NT2/D1 (cell line): ENCODE measurements around the gene AGXT.

ENCODE experiments used
- DNase-seq: peaks from one replicate; pipeline ENCODE4 v3.0.0-alpha.2; 2011; ENCODE audit warnings: low read depth, low spot score
- H3K27me3 ChIP-seq: 2 replicates; pipeline ENCODE4 v1.6.0; 2011; ENCODE audit warnings: mild to moderate bottlenecking; ENCODE audit not compliant: insufficient read length, insufficient read depth
- H3K36me3 ChIP-seq: 2 replicates; pipeline ENCODE4 v1.6.1; 2011; ENCODE audit warnings: mild to moderate bottlenecking, low read length, mixed read lengths; ENCODE audit not compliant: insufficient read depth, insufficient read length
- H3K4me1 ChIP-seq: 2 replicates; pipeline ENCODE4 v1.5.1; 2011; ENCODE audit not compliant: insufficient read depth, insufficient read length
- H3K4me3 ChIP-seq: 2 replicates; pipeline ENCODE4 v1.5.1; 2011; ENCODE audit warnings: low read depth; ENCODE audit not compliant: insufficient read length
- H3K9ac ChIP-seq: 2 replicates; pipeline ENCODE4 v1.6.0; 2011; ENCODE audit warnings: low read depth; ENCODE audit not compliant: insufficient read length
- H3K9me3 ChIP-seq: 2 replicates; pipeline ENCODE4 v1.5.1; 2011; ENCODE audit warnings: mild to moderate bottlenecking, low read length; ENCODE audit not compliant: insufficient read depth
- SUZ12 ChIP-seq: IDR thresholded peaks from 2 replicates; pipeline ENCODE4 v1.6.1; 2011; ENCODE audit not compliant: insufficient read length, insufficient read depth; ENCODE audit errors: extremely low read depth
- YY1 ChIP-seq: IDR thresholded peaks from 2 replicates; pipeline ENCODE4 v1.6.1; 2011; ENCODE audit not compliant: insufficient read length, insufficient read depth
- ZNF274 ChIP-seq: IDR thresholded peaks from 2 replicates; pipeline ENCODE4 v1.6.1; 2011; ENCODE audit warnings: mild to moderate bottlenecking, low read depth, low read length

Gene AGXT

DNA sequence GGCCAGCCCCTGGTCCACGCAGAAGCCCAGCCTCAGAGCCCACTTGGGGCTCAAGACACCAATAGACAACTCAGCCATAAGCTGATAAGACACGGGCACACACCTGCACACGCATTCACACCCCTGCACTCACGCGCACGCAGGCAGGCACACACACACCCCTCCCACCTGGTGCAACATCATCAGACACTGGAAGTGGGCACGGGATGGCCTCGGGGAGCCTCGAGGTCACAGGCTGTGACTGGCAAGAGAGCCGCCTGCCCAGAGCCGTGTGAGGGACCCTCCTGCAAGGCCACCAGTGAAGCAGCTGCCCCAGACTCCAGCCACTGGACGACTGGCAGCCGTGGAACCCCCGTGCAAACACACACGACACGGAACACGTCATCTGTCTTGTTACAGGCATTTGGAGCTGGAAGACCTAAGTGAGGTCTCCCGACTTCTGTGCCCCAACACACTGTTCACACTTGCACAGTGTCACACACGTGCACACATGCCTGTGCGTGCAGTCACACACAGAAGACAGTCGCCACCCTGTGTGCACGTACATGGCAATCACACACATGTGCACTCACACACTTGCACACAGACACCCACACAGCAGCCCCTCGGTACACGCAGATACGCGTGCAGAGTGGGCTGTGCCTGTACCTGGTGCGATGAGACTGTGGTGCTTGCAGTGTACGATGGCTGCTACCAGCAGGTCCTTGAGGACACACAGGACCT, 26.4 kb downstream of the AGXT start:
- H3K27me3 ChIP-seq: no peaks in the 10 kb centered on the region
- no peak overlapping the region for H3K9ac ChIP-seq
- H3K36me3 ChIP-seq: no peaks in the 10 kb centered on the region
- peaks cover 32% of the 10 kb centered on the region for H3K4me1 ChIP-seq
- DNase-seq: no peak
- no peaks in the 10 kb centered on the region for H3K9me3 ChIP-seq
- TF ChIP-seq ZNF274 (no peak), YY1 (no peak), SUZ12 (no peak)
- H3K4me3 ChIP-seq: no peak overlapping the region

DNA sequence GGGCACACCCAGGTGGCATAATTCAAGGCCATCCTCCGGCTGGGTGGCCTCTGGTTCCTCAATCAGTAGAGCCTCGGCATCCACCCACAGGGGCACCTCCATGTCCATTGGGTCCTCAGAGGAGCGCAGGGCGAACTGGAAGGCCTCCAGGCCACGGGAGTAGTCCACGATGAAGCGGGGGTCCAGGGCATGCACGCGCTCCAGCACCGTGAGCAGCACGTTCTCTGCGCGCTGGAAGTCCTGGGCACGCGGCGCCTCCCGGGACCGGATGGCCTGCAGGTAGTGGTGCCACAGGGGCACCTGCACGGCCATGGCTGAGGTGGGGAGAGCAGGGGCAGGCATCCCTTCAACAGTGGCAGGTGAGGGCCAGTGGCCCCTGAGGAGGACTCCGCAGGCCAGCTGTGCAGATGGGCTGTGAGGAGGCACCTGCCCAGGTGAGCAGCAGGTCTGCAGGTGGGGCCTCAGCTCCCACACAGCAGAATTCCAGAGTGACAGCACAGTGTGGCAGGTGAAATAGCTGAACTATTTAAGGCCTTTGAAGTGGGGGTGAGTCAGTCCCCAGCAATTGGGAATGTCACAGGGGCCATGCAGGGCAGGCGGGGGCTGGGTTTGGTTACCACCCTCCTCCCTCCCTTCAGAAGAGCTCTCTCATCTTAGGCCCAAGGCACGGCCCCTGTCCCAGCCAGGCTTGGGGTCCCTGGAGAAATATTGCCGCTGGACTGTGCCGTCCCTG, 27.2 kb downstream of the AGXT start, which contains the start of gene MAB21L4:
MAB21L4 (minus strand) TSS at position 501 of the 733 bp plus-strand sequence; CDS start at position 342, 159 bp downstream.
- Histone ChIP-seq H3K9me3 (no peaks in the 10 kb centered on the region; the same call in 1 of the 2 replicates), H3K27me3 (no peaks in the 10 kb centered on the region), H3K36me3 (no peaks in the 10 kb centered on the region), H3K4me3 (no peak within 1 kb of the TSS), H3K4me1 (peaks cover 32% of the 10 kb centered on the region), H3K9ac (no peak within 1 kb of the TSS)
- TF ChIP-seq ZNF274 (no peak), YY1 (no peak), SUZ12 (no peak)
- no peak for DNase-seq

DNA sequence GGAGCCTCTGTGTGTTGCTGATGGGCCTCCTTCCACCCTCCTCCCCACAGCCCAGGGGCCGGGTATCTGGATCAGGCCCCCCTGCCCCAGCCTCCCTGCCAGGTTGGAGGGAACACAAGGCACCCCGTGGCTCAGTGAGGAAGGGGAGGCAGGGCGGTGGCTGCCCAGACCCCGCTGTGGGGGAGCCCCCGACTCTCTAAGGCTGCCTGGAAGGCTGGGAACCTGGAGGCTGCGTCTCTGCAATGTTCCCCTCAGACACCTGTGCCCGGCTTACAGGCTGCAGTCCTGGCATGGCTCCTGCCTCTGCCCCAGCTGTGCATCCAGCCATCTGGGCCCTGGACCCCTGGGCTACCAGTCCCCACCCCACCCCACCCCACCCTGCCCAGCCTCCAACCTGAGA, 27.8 kb downstream of the AGXT start:
- Histone ChIP-seq H3K36me3 (no peaks in the 10 kb centered on the region), H3K27me3 (no peaks in the 10 kb centered on the region), H3K4me3 (no peak overlapping the region), H3K4me1 (peaks cover 32% of the 10 kb centered on the region), H3K9me3 (peaks cover under 1% of the 10 kb centered on the region; the same call in 1 of the 2 replicates), H3K9ac (no peak overlapping the region)
- DNase-seq: no peak
- TF ChIP-seq YY1 (no peak), ZNF274 (no peak), SUZ12 (no peak)

DNA sequence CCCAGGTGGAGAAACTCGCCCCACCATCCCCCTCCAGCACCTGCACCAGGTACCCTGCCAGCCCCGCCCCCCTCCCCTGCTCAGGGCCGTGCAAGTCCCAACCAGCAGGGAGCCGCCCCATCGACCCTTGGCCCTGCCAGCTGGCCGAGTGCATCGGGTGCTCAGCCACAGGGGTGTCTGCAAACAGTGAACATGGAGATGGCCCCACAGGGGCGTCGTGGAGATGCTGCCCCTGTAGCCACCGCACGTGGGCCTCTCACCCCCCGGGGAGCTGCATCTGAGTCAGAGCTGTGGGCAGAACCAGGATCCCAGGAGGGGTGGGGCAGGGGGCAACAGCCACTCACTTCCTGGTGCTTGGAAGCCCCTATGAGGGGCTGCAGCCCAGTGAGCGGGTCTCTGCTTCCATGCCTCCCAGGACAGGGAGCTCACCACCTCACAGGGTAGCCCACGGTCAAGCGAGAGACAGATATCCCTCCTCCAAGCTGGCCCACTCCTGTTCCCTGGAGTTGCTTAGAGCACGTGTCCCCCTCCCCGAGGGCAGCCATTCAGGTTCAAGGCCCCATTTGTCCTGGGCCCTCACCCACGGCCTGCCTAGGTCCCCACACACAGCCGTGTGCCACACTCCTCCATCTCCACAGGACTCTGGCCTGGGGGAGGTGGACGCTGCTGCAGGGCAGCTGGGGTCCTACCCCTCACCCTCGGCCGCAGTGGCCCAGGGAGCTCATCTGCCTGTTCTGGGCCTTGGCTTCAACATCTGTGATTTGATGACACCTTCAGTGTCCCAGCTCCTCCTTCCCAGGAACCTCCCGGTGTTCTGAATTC, 28.5 kb downstream of the AGXT start:
- no peak for DNase-seq
- Histone ChIP-seq H3K9ac (no peak overlapping the region), H3K36me3 (no peaks in the 10 kb centered on the region), H3K4me3 (no peak overlapping the region), H3K27me3 (no peaks in the 10 kb centered on the region), H3K9me3 (peaks cover 8% of the 10 kb centered on the region; the same call in 1 of the 2 replicates), H3K4me1 (peaks cover 28% of the 10 kb centered on the region)
- no peak for TF ChIP-seq ZNF274

DNA sequence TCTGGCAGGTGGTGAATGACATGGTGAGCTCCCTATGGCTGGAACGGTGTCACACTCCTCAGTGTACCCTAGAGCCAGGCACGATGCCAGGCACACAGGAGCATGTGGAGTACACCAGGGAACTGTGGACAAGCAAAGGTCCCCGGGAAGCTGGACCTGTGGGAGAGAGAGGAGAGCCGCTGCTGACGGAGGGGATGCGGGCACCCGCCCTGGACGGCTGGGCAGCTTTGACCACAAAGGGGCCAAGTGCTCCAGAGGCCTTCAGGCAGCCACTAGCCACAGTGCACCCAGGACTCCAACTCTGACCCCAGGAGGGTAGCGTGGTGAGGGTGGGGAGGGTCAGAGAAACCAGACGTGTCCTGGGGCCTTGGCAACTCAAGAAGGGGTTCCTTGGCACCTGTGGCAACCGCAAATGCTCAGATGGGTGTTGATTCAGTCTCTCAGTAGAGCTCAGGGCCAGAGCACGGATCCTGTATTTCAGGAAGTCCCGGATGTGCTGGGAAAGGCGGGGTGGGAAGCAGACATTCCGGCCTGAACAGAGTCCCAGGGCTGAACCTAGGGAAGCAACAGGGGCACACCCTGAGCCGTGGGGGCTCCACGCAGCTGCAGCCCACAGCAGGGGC, 29.6 kb downstream of the AGXT start:
- DNase-seq: no peak
- peaks cover 8% of the 10 kb centered on the region; the same call in 1 of the 2 replicates for H3K9me3 ChIP-seq
- no peak overlapping the region for H3K4me3 ChIP-seq
- H3K4me1 ChIP-seq: peaks cover 27% of the 10 kb centered on the region
- H3K36me3 ChIP-seq: no peaks in the 10 kb centered on the region
- no peaks in the 10 kb centered on the region for H3K27me3 ChIP-seq
- H3K9ac ChIP-seq: no peak overlapping the region
- TF ChIP-seq YY1: no peak

DNA sequence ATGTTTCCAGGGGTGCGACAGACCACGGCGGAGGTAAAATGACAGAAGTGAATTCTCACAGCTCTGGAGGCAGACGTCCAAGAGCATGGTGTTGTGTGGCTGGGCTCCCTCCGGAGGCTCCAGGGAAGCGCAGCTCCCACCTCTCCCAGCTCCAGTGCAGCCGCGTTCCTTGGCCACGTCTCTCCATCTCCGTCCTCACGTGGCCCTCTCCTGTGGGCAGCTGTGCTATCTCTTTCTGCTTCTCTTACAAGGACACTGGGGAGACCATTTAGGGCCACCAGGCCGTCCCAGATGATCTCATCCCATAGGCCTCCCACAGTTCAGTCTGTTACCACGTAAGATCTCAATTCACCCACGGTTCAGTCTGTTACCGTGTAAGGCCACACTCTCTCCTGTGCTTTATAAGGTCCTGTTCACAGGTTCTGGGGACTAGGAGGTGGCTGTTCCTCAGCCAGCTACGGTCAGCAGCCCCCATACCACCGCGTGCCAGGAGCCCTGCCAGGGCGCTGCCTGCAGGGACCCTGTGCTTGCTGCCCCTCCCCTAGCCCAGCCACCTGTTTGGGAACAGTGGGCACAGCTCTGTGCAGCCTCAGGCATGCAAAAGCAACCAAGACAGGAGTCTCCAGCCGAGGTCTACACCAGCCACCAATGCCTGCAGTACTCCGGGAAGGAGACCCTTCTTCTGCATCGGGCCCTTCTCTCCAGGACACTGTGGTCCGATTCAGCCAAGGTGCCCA, 30.3 kb downstream of the AGXT start:
- Histone ChIP-seq H3K4me3 (no peak overlapping the region), H3K4me1 (peaks cover 22% of the 10 kb centered on the region)
- DNase-seq: no peak

More for the DNA sequence above, 30.3 kb downstream of the AGXT start:
- Histone ChIP-seq H3K9me3 (peaks cover 8% of the 10 kb centered on the region; the same call in 1 of the 2 replicates), H3K9ac (no peak overlapping the region), H3K27me3 (no peaks in the 10 kb centered on the region), H3K36me3 (no peaks in the 10 kb centered on the region)
- TF ChIP-seq SUZ12: no peak
